GM12865 (cell line): ENCODE measurements around the gene LAP3.

Experiments
- DNase-seq: peaks from one replicate; pipeline ENCODE4 v3.0.0; 2010; ENCODE audit warnings: low read depth
- H3K4me3 ChIP-seq: 2 replicates; pipeline ENCODE4 v1.5.1; 2011; ENCODE audit warnings: mild to moderate bottlenecking, low read depth, low read length, control low read depth
- TF ChIP-seq, protein P1 (sequence below): IDR thresholded peaks from 2 replicates; pipeline ENCODE4 v1.5.1; 2011; ENCODE audit warnings: low read length, control low read depth, low read depth, inconsistent platforms; ENCODE audit not compliant: insufficient read depth; ENCODE audit errors: missing control alignments

The LAP3 gene

DNA sequence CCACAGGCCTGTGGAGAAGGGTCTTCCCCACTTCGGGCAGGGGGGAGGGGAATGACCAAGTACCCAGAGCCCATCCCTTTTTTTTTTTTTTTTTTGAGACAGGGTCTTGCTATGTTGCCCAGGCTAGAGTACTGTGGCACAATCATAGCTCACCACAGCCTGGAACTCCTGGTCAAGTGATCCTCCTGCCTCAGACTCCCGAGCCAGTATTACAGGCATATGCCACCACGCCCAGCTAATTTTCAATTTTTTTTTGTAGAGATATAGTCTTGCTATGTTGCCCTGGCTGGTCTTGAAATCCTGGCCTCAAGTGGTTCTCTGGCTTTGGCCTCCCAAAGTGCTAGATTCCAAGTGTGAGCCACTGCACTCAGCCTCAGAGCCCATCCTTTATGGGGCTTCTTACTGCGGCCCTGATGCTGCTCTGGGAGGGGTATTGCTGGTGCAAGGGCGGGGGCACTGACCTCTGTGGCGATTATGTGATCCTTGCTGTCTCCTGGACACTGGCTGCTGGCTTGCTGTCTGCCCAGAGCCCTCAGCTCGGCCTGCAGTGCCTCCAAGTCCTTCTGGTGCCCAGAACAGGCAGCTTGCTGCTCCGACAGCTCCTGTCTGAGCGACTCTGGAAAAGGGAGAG is 70.3 kb downstream of the LAP3 start:
- no peak for DNase-seq
- H3K4me3 ChIP-seq, result no peak overlapping the region
- TF ChIP-seq, protein P1, sequence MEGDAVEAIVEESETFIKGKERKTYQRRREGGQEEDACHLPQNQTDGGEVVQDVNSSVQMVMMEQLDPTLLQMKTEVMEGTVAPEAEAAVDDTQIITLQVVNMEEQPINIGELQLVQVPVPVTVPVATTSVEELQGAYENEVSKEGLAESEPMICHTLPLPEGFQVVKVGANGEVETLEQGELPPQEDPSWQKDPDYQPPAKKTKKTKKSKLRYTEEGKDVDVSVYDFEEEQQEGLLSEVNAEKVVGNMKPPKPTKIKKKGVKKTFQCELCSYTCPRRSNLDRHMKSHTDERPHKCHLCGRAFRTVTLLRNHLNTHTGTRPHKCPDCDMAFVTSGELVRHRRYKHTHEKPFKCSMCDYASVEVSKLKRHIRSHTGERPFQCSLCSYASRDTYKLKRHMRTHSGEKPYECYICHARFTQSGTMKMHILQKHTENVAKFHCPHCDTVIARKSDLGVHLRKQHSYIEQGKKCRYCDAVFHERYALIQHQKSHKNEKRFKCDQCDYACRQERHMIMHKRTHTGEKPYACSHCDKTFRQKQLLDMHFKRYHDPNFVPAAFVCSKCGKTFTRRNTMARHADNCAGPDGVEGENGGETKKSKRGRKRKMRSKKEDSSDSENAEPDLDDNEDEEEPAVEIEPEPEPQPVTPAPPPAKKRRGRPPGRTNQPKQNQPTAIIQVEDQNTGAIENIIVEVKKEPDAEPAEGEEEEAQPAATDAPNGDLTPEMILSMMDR, result no peak

DNA sequence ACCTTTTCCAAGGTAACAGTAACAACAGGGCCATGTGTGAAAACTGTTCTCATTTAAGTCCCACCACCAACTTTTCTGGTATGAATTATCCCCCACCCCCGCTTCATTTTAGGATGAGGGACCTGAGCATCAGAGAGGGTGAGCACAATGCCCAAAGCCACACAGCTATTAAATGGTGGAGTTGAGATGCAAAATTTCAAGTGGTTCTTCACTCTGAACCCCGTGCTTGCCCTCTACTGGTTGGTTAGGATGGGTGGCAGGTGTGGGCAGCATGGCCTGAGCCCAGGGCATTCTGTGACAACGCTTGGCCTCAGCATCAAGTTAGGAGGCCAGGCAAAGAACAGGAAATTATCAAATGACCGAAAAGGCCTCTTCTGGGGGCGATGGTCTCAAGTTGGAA is 70.9 kb downstream of the LAP3 start:
- DNase-seq, result no peak
- TF ChIP-seq, protein P1, result no peak
- H3K4me3 ChIP-seq, result no peak overlapping the region

GRCh38 chr4:17650406-17650805 is 73.4 kb downstream of the LAP3 start:
- TF ChIP-seq, protein P1, result no peak
- DNase-seq, result no peak
- H3K4me3 ChIP-seq, result no peak overlapping the region

DNA sequence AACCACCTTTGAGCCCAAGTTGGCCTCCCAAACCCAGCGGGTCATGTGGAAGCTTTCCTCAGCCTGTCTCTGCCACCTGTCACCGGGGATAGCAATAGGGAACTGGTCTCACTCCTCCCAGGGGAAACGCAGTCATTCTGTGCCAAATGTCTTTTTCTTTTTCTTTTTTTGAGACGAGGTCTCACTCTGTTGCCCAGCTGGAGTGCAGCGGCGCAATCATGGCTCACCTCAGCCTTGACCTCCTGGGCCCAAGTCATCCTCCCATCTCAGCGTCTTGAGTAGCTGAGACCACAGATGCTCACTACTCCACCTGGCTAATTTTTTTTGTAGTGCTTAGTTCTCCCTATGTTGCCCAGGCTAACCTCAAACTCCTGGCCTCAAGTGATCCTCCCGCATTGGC is 77.7 kb downstream of the LAP3 start:
- TF ChIP-seq, protein P1, result no peak
- no peak overlapping the region for H3K4me3 ChIP-seq
- no peak for DNase-seq

GRCh38 chr4:17657090-17657489 is 80.1 kb downstream of the LAP3 start:
- TF ChIP-seq, protein P1, result no peak
- no peak for DNase-seq
- H3K4me3 ChIP-seq, result no peak overlapping the region
